Activated T-cell treated with anti-CD3 and anti-CD28 coated beads for 1 hour (primary cell): Measurements from ENCODE around the gene PSMF1.

Experiments
- DNase-seq: peaks from one replicate; pipeline ENCODE4 v3.0.0-alpha.2; 2020; ENCODE audit warnings: low read depth

The PSMF1 gene

GRCh38 chr20:1118336-1119127 lies at the start of gene PSMF1:
Gene PSMF1 (plus strand): TSS chr20:1118602. CDS start chr20:1118774, 172 bp downstream.
- peak; percentile 95 for DNase-seq

- DNase-seq = no peak
These were observed 46.1 kb upstream of the PSMF1 start for GRCh38 chr20:1072258-1072657.

GRCh38 chr20:1075616-1076015 lies 42.8 kb upstream of the PSMF1 start:
- no peak for DNase-seq

GRCh38 chr20:1081891-1082290 lies 36.5 kb upstream of the PSMF1 start:
- no peak for DNase-seq

- no peak for DNase-seq
These were observed 34.8 kb upstream of the PSMF1 start for GRCh38 chr20:1083431-1084080.

- no peak for DNase-seq
These were observed 32.7 kb upstream of the PSMF1 start for GRCh38 chr20:1085492-1086276.

- no peak for DNase-seq
These were observed 31.9 kb upstream of the PSMF1 start for GRCh38 chr20:1086277-1087213.

- DNase-seq = no peak
These were observed 31.0 kb upstream of the PSMF1 start for GRCh38 chr20:1087311-1087905.

- no peak for DNase-seq
These were observed 23.7 kb upstream of the PSMF1 start for GRCh38 chr20:1094751-1095150.

GRCh38 chr20:1101533-1101932 lies 16.9 kb upstream of the PSMF1 start:
- no peak for DNase-seq

- no peak for DNase-seq
These were observed 16.4 kb upstream of the PSMF1 start for GRCh38 chr20:1102016-1102415.

GRCh38 chr20:1103751-1104150 lies 14.7 kb upstream of the PSMF1 start:
- DNase-seq = no peak

- DNase-seq = no peak
These were observed 12.7 kb upstream of the PSMF1 start for GRCh38 chr20:1105599-1106194.

- no peak for DNase-seq
These were observed 11.2 kb upstream of the PSMF1 start for GRCh38 chr20:1107176-1107575.

- peak; percentile 45 for DNase-seq
These were observed 9.9 kb upstream of the PSMF1 start for GRCh38 chr20:1108437-1108920.

- DNase-seq = no peak
These were observed 5.5 kb upstream of the PSMF1 start for GRCh38 chr20:1112908-1113307.

GRCh38 chr20:1118004-1118335 lies 432 bp upstream of the PSMF1 start:
- DNase-seq = no peak

GRCh38 chr20:1119128-1119505 lies 715 bp downstream of the PSMF1 start:
- no peak for DNase-seq

GRCh38 chr20:1119524-1119923 lies 1.1 kb downstream of the PSMF1 start:
- no peak for DNase-seq

GRCh38 chr20:1121429-1121828 lies 3.0 kb downstream of the PSMF1 start:
- no peak for DNase-seq
